ENCODE results near the gene TCF12. TPM values are rescaled to one million over a fixed set of nuclear protein-coding genes. Genes with fewer than 3 reads are reported as not detected.

The TCF12 gene
- total RNA-seq, 1 donor from 2014 or later = 112 TPM

DNA sequence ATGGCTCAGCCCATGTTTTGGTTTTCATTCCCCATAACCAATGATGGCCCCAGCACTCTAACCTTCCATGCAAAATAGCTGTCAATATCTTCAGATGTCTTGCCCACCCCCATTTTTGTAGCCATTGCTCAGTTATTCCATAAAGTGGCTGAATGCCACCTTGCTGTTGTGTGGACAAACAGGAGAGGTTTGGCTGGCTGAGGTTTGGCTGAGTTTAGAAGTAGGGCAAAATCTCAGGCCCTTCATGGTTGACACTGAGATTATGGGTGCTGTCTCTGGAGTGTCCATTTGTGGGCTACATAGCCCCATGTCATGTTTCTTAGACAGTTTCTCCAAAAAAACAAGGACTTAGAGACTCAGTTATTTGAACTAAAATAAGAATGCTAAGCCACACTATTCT is 96.9 kb downstream of the TCF12 start:
- H3K79me2 ChIP-seq (ENCODE audit: insufficient read depth, low read length) = peaks cover 96% of the 10 kb centered on the region
- H3K4me3 Mint-ChIP-seq (ENCODE audit: unreplicated experiment) = no peak overlapping the region

DNA sequence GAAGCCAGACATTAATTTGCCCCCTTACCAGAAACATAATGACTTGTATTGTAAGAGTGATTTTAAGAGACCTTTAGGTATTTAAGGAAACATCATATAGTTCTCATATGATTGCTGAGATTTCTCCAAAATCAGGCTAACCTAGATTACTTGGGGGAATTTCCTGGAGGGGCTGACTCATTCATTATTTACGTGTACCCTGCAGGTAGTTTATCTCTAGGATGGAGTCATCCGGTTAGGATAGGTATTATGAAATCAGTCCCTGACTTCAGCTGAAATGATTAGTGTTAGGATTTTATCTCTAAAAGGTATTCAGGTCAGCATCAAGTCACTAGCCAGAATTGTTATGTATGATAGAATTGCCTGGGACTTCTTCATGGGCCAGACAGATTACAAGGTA is 97.5 kb downstream of the TCF12 start:
- H2AFZ ChIP-seq (ENCODE audit: low read depth, low read length) = no peak overlapping the region
- TF ChIP-seq EZH2 (IDR thresholded peaks at IDR 0.05; ENCODE audit: insufficient read depth, low read length) = no peak
- Mint-ChIP-seq H3K9me3 (ENCODE audit: unreplicated experiment) (no peaks in the 10 kb centered on the region), H3K27ac (ENCODE audit: unreplicated experiment) (no peak overlapping the region), H3K36me3 (ENCODE audit: low read depth, unreplicated experiment) (peaks cover 3% of the 10 kb centered on the region), H3K4me1 (ENCODE audit: low read depth, unreplicated experiment) (peaks cover 14% of the 10 kb centered on the region), H3K4me3 (ENCODE audit: unreplicated experiment) (no peak overlapping the region), H3K27me3 (ENCODE audit: low read depth, unreplicated experiment) (no peaks in the 10 kb centered on the region)
- no peak overlapping the region for H3K4me3 ChIP-seq (ENCODE audit: insufficient read depth, low read depth, low read length)
- H3K4me2 ChIP-seq (ENCODE audit: low read length) = no peak overlapping the region
- DNase-seq (ENCODE audit: low read depth) (peak; percentile 49), FAIRE-seq (peak; percentile 34)
- peaks cover 78% of the 10 kb centered on the region for H4K20me1 ChIP-seq (ENCODE audit: insufficient read depth, low read length)
- H3K27ac ChIP-seq (ENCODE audit: low read depth, low read length) = no peak overlapping the region
- peaks cover 8% of the 10 kb centered on the region for H3K4me1 ChIP-seq (ENCODE audit: insufficient read depth, low read length)
- no peaks in the 10 kb centered on the region for H3K27me3 ChIP-seq (ENCODE audit: insufficient read depth, low read length)
- no peak overlapping the region for H3K9ac ChIP-seq (ENCODE audit: low read length)
- no peaks in the 10 kb centered on the region for H3K36me3 ChIP-seq (ENCODE audit: insufficient read depth, low read length)
- H3K9me3 ChIP-seq (ENCODE audit: insufficient read depth, low read depth, low read length) = no peaks in the 10 kb centered on the region
- peaks cover 96% of the 10 kb centered on the region for H3K79me2 ChIP-seq (ENCODE audit: insufficient read depth, low read length)

More for the DNA sequence above, 96.9 kb downstream of the TCF12 start:
- H3K4me2 ChIP-seq (ENCODE audit: low read length) = no peak overlapping the region
- no peak overlapping the region for H3K27ac ChIP-seq (ENCODE audit: low read depth, low read length)
- H4K20me1 ChIP-seq (ENCODE audit: insufficient read depth, low read length) = peaks cover 81% of the 10 kb centered on the region
- no peaks in the 10 kb centered on the region for H3K36me3 ChIP-seq (ENCODE audit: insufficient read depth, low read length)
- peaks cover 6% of the 10 kb centered on the region for H3K36me3 Mint-ChIP-seq (ENCODE audit: low read depth, unreplicated experiment)
- H2AFZ ChIP-seq (ENCODE audit: low read depth, low read length) = no peak overlapping the region
- DNase-seq (ENCODE audit: low read depth) (no peak), FAIRE-seq (no peak)
- H3K9me3 ChIP-seq (ENCODE audit: insufficient read depth, low read depth, low read length) = no peaks in the 10 kb centered on the region
- H3K27ac Mint-ChIP-seq (ENCODE audit: unreplicated experiment) = no peak overlapping the region
- H3K4me3 ChIP-seq (ENCODE audit: insufficient read depth, low read depth, low read length) = no peak overlapping the region
- no peak for TF ChIP-seq EZH2 (IDR thresholded peaks at IDR 0.05; ENCODE audit: insufficient read depth, low read length)
- TF ChIP-seq, protein P1, sequence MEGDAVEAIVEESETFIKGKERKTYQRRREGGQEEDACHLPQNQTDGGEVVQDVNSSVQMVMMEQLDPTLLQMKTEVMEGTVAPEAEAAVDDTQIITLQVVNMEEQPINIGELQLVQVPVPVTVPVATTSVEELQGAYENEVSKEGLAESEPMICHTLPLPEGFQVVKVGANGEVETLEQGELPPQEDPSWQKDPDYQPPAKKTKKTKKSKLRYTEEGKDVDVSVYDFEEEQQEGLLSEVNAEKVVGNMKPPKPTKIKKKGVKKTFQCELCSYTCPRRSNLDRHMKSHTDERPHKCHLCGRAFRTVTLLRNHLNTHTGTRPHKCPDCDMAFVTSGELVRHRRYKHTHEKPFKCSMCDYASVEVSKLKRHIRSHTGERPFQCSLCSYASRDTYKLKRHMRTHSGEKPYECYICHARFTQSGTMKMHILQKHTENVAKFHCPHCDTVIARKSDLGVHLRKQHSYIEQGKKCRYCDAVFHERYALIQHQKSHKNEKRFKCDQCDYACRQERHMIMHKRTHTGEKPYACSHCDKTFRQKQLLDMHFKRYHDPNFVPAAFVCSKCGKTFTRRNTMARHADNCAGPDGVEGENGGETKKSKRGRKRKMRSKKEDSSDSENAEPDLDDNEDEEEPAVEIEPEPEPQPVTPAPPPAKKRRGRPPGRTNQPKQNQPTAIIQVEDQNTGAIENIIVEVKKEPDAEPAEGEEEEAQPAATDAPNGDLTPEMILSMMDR (IDR thresholded peaks at IDR 0.05; ENCODE audit: insufficient read depth, low read depth, low read length) = no peak
- no peaks in the 10 kb centered on the region for H3K27me3 ChIP-seq (ENCODE audit: insufficient read depth, low read length)
- peaks cover 14% of the 10 kb centered on the region for H3K4me1 Mint-ChIP-seq (ENCODE audit: low read depth, unreplicated experiment)
- no peaks in the 10 kb centered on the region for H3K9me3 Mint-ChIP-seq (ENCODE audit: unreplicated experiment)
- H3K4me1 ChIP-seq (ENCODE audit: insufficient read depth, low read length) = peaks cover 8% of the 10 kb centered on the region
- H3K27me3 Mint-ChIP-seq (ENCODE audit: low read depth, unreplicated experiment) = no peaks in the 10 kb centered on the region
- no peak overlapping the region for H3K9ac ChIP-seq (ENCODE audit: low read length)

DNA sequence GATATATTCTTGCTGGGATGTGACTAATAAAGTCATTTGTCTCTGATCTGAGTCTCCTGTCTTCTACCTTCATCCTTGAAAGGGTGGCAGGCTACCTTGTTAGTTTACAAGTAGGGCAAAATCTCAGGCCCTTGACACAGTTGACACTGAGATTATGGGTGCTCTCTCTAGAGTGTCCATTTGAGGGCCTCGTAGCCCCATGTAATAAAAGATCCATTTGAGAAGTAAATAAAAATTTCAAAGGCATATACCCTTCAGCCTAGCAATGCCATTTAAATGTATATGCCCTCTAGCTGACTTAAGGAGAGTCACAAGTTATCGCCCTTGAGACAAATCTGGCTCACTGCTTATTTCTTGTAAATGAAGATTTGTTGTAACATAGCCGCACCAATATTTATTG is 98.6 kb downstream of the TCF12 start:
- Histone ChIP-seq H3K4me1 (ENCODE audit: insufficient read depth, low read length) (peaks cover 8% of the 10 kb centered on the region), H4K20me1 (ENCODE audit: insufficient read depth, low read length) (peaks cover 75% of the 10 kb centered on the region), H3K79me2 (ENCODE audit: insufficient read depth, low read length) (peaks cover 97% of the 10 kb centered on the region), H3K9me3 (ENCODE audit: insufficient read depth, low read depth, low read length) (no peaks in the 10 kb centered on the region), H3K4me2 (ENCODE audit: low read length) (no peak overlapping the region), H3K27me3 (ENCODE audit: insufficient read depth, low read length) (no peaks in the 10 kb centered on the region), H3K27ac (ENCODE audit: low read depth, low read length) (no peak overlapping the region), H2AFZ (ENCODE audit: low read depth, low read length) (no peak overlapping the region), H3K36me3 (ENCODE audit: insufficient read depth, low read length) (no peaks in the 10 kb centered on the region), H3K4me3 (ENCODE audit: insufficient read depth, low read depth, low read length) (no peak overlapping the region), H3K9ac (ENCODE audit: low read length) (no peak overlapping the region)
- FAIRE-seq (no peak), DNase-seq (ENCODE audit: low read depth) (no peak)
- no peak for TF ChIP-seq EZH2 (IDR thresholded peaks at IDR 0.05; ENCODE audit: insufficient read depth, low read length)
- TF ChIP-seq, protein P1 (IDR thresholded peaks at IDR 0.05; ENCODE audit: insufficient read depth, low read depth, low read length) = peak; percentile 9
- Mint-ChIP-seq H3K4me3 (ENCODE audit: unreplicated experiment) (no peak overlapping the region), H3K27ac (ENCODE audit: unreplicated experiment) (no peak overlapping the region), H3K4me1 (ENCODE audit: low read depth, unreplicated experiment) (peaks cover 14% of the 10 kb centered on the region), H3K9me3 (ENCODE audit: unreplicated experiment) (no peaks in the 10 kb centered on the region), H3K36me3 (ENCODE audit: low read depth, unreplicated experiment) (peaks cover 5% of the 10 kb centered on the region), H3K27me3 (ENCODE audit: low read depth, unreplicated experiment) (no peaks in the 10 kb centered on the region)
